GM12878 (cell line): Measurements from ENCODE around the gene RERE.

Experiments
- CTCF ChIP-seq, 3 experiments: IDR thresholded peaks in 2 of 3; conservative IDR thresholded peaks in 1 of 3; 2 replicates each; pipeline ENCODE4 v1.5.1; 2011; ENCODE audit warnings: low read depth in 3 of 3, low read length in 3 of 3, mild to moderate bottlenecking in 3 of 3, control low read depth in 2 of 3, moderate library complexity in 2 of 3, inconsistent platforms in 1 of 3, mixed read lengths in 1 of 3; ENCODE audit not compliant: control insufficient read depth in 2 of 3, insufficient read depth in 1 of 3; ENCODE audit errors: extremely low read depth in 1 of 3
- POLR2AphosphoS5 ChIP-seq: IDR thresholded peaks from 2 replicates; pipeline ENCODE4 v1.6.1; 2011; ENCODE audit warnings: mild to moderate bottlenecking, low read length, inconsistent platforms
- TAF1 ChIP-seq: IDR thresholded peaks from 2 replicates; pipeline ENCODE4 v1.6.1; 2011; ENCODE audit warnings: mild to moderate bottlenecking, low read depth, low read length, borderline replicate concordance

GRCh38 chr1:8854240-8854639 is 36.8 kb upstream of the RERE start:
- no peak for TF ChIP-seq CTCF (IDR thresholded peaks at IDR 0.05 in 2 of 3, conservative IDR thresholded peaks at IDR 0.05 in 1 of 3; ENCODE audit: control insufficient read depth in 2 of 3, extremely low read depth in 1 of 3, insufficient read depth in 1 of 3, low read depth in 3 of 3, low read length in 3 of 3)
- no peak for TF ChIP-seq POLR2AphosphoS5
- TF ChIP-seq TAF1 = no peak
